A673 (cell line): ENCODE data around the gene PTH1R.

ENCODE experiments used
- CTCF ChIP-seq: fragments of 300-800, 200-600 bp; sonication (generic); conservative IDR thresholded peaks from 2 replicates; pipeline ENCODE4 v1.5.1; 2017; ENCODE audit warnings: low read depth, mild to moderate bottlenecking, antibody characterized with exemption, low read length, moderate library complexity, mixed read lengths
- EZH2 ChIP-seq: fragments of 200-600 bp; sonication (generic); IDR thresholded peaks from 2 replicates; pipeline ENCODE4 v1.6.1; 2017; ENCODE audit warnings: borderline replicate concordance, low read depth, mild to moderate bottlenecking, mixed read lengths, antibody characterized with exemption, low read length; ENCODE audit not compliant: poor library complexity, severe bottlenecking

DNA sequence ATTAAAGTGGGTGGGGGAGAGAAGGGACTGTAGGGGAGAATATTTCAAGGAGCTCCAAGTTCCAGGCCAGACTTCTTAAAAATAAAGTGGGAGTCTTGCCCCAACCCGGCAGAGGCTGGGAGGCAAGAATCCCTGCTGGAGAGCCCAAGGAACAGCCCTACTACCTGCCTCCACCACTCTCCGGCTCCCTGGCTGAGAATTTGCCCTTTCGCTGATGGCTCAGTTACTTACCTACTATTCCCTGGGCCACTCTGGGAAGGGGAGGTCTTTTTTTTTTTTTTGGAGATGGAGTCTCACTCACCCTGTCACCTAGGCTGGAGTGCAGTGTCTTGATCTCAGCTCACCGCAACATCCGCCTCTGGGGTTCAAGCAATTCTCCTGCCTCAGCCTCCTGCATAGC lies 29.8 kb upstream of the PTH1R start:
- TF ChIP-seq CTCF = no peak
- TF ChIP-seq EZH2 = no peak
